H1 (cell line): ENCODE data around the gene PKMYT1. TPM values are rescaled to one million over a fixed set of nuclear protein-coding genes. Genes with fewer than 3 reads are reported as not detected.

Experiments
- CHD2 ChIP-seq: IDR thresholded peaks from 2 replicates; pipeline ENCODE4 v1.6.1; 2012; ENCODE audit warnings: low read length, improper control_type of control experiment
- CREB1 ChIP-seq: IDR thresholded peaks from 2 replicates; pipeline ENCODE4 v1.6.1; 2012; ENCODE audit warnings: inconsistent platforms
- HDAC2 ChIP-seq, 2 experiments: fragments of 300-600 bp in 1 of 2; sonication (generic) in 1 of 2; IDR thresholded peaks; 2 replicates each; pipeline ENCODE4 v1.6.1; 2011 to 2012; ENCODE audit warnings: low read depth in 2 of 2, low read length in 2 of 2, mild to moderate bottlenecking in 2 of 2, moderate library complexity in 2 of 2, borderline replicate concordance in 1 of 2, inconsistent platforms in 1 of 2
- HDAC6 ChIP-seq: IDR thresholded peaks from one replicate; pipeline ENCODE4 v1.7.1; 2012; ENCODE audit warnings: low read depth, mild to moderate bottlenecking, inconsistent platforms, low read length, moderate library complexity
- NANOG ChIP-seq: IDR thresholded peaks from 2 replicates; pipeline ENCODE4 v1.6.1; 2011; ENCODE audit warnings: low read length, low read depth, mild to moderate bottlenecking, inconsistent platforms; ENCODE audit not compliant: insufficient read depth, poor library complexity, severe bottlenecking
- POLR2A ChIP-seq, 2 experiments: IDR thresholded peaks; 1 replicate in 1 of 2; 2 replicates in 1 of 2; pipeline ENCODE4 v1.6.1; 2011; ENCODE audit warnings: low read depth in 2 of 2, low read length in 2 of 2, mild to moderate bottlenecking in 2 of 2; ENCODE audit errors: control extremely low read depth in 1 of 2
- RAD21 ChIP-seq, 2 experiments: IDR thresholded peaks in 1 of 2; conservative IDR thresholded peaks in 1 of 2; 2 replicates each; pipeline ENCODE4 v1.6.1; 2011; ENCODE audit warnings: low read depth in 2 of 2, low read length in 2 of 2, improper control_type of control experiment in 1 of 2, inconsistent platforms in 1 of 2, mild to moderate bottlenecking in 1 of 2, moderate library complexity in 1 of 2
- SP2 ChIP-seq: IDR thresholded peaks from 2 replicates; pipeline ENCODE4 v1.6.1; 2012; ENCODE audit warnings: mild to moderate bottlenecking, low read length, inconsistent platforms
- SP4 ChIP-seq: IDR thresholded peaks from 2 replicates; pipeline ENCODE4 v1.6.1; 2012; ENCODE audit warnings: low read length, inconsistent platforms
- TAF7 ChIP-seq: optimal IDR thresholded peaks from 2 replicates; pipeline ENCODE3; 2011; ENCODE audit warnings: low read depth, mild to moderate bottlenecking, inconsistent platforms, low read length, moderate library complexity, borderline replicate concordance
- TEAD4 ChIP-seq: IDR thresholded peaks from 2 replicates; pipeline ENCODE4 v1.6.1; 2012; ENCODE audit warnings: low read depth, low read length, inconsistent platforms, mixed read lengths
- polyA plus RNA-seq, 7 experiments: library from polyadenylated mRNA; depleted of rRNA in 3 of 7; stranded (reverse) in 5 of 7; unstranded in 2 of 7; fragments of >200 nt in 5 of 7; fragments of 200-250 nt in 2 of 7; gene quantifications; 1 replicate in 5 of 7; 2 replicates in 1 of 7; 4 replicates in 1 of 7; pipeline versions ENCODE4 v1.2.1 to v1.2.3, GENCODE V29; 2011 to 2013; ENCODE audit warnings: missing spikeins in 2 of 7, mixed read lengths in 2 of 7
- total RNA-seq: library from RNA; stranded (reverse); fragmentation: NEBNext Ultra II Directional; extraction: Animal tissue kit (Norgen Biotek cat#: 25700); gene quantifications from 2 replicates; pipeline ENCODE4 v1.2.1, GENCODE V29; 2021
- TF ChIP-seq, protein P1 (sequence below), 3 experiments: IDR thresholded peaks; 1 replicate in 2 of 3; 2 replicates in 1 of 3; pipeline versions ENCODE4 v1.5.1 to v1.6.1; 2011; ENCODE audit warnings: low read length in 3 of 3, mild to moderate bottlenecking in 3 of 3, inconsistent platforms in 2 of 3, low read depth in 1 of 3, moderate library complexity in 1 of 3; ENCODE audit not compliant: insufficient read depth in 1 of 3; ENCODE audit errors: control extremely low read depth in 1 of 3
- TF ChIP-seq, protein P2 (sequence below): IDR thresholded peaks from 2 replicates; pipeline ENCODE4 v1.6.1; 2012; ENCODE audit warnings: inconsistent platforms

The PKMYT1 gene
- total and polyA plus RNA-seq, 2 of the 8 experiments (the other 6 are each of a cell fraction or from before 2014, with no cell fraction given) = 74.7 to 85.2 TPM

DNA sequence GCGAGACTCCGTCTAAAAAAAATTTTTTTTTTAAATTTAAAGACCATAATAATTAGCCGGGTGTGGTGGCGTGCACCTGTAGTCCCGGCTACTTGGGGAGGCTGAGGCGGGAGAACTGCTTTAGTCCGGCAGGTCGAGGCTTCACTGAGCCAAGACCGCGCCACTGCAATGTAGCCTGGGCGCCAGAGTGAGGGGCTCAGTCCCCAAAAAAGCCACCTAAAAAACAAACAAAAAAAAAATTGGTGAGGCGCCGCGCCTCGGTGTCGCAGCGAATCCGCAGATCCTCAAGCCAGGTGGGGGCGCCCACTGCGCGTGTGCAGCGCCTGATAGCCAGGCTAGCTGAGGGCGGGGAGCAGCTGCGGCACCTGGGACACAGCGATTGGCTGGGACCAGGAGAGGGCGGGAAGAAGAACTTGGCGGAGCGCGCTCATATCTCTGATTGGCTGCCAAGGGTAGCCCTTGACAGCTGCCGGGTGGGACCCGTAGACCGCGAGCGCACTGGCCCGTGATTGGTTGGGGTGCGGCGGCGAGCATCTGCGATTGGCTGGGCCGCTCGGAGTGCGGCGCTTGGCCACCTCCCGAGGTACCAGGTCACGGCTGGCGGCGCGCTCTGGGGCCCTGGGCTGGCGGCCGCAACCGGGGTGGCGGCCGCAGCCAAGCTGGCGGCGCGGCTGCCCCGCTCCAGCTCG lies 23.5 kb upstream of the PKMYT1 start (continued):
- TF ChIP-seq, protein P1, sequence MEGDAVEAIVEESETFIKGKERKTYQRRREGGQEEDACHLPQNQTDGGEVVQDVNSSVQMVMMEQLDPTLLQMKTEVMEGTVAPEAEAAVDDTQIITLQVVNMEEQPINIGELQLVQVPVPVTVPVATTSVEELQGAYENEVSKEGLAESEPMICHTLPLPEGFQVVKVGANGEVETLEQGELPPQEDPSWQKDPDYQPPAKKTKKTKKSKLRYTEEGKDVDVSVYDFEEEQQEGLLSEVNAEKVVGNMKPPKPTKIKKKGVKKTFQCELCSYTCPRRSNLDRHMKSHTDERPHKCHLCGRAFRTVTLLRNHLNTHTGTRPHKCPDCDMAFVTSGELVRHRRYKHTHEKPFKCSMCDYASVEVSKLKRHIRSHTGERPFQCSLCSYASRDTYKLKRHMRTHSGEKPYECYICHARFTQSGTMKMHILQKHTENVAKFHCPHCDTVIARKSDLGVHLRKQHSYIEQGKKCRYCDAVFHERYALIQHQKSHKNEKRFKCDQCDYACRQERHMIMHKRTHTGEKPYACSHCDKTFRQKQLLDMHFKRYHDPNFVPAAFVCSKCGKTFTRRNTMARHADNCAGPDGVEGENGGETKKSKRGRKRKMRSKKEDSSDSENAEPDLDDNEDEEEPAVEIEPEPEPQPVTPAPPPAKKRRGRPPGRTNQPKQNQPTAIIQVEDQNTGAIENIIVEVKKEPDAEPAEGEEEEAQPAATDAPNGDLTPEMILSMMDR (IDR thresholded peaks at IDR 0.05; ENCODE audit: control extremely low read depth in 1 of 3, insufficient read depth in 1 of 3, low read depth in 1 of 3, low read length in 3 of 3) = peak; percentile 63 to 93 (median 71)
- no peak for TF ChIP-seq TAF7
- 0 out of 3 replicates have a peak, but pooled peaks of 1 of the 2 experiments have one; percentile 32 for TF ChIP-seq POLR2A (IDR thresholded peaks at IDR 0.05; ENCODE audit: control extremely low read depth in 1 of 2, low read depth in 2 of 2, low read length in 2 of 2)
- no peak for TF ChIP-seq TEAD4
- TF ChIP-seq CREB1 = peak; percentile 70
- TF ChIP-seq SP2 = peak; percentile 62
- peak; percentile 42 for TF ChIP-seq NANOG
- TF ChIP-seq RAD21 (IDR thresholded peaks at IDR 0.05 in 1 of 2, conservative IDR thresholded peaks at IDR 0.05 in 1 of 2; ENCODE audit: low read depth in 2 of 2, low read length in 2 of 2) = peak; percentile 85 to 92
- peak in 1 of 2 experiments; percentile 27; a peak in 1 of 4 replicates for TF ChIP-seq HDAC2 (IDR thresholded peaks at IDR 0.05; ENCODE audit: borderline replicate concordance in 1 of 2, low read depth in 2 of 2, low read length in 2 of 2)
- peak; percentile 87 for TF ChIP-seq CHD2
- TF ChIP-seq SP4 = peak; percentile 62; the same call in 1 of the 2 replicates
- no peak for TF ChIP-seq HDAC6
- TF ChIP-seq, protein P2, sequence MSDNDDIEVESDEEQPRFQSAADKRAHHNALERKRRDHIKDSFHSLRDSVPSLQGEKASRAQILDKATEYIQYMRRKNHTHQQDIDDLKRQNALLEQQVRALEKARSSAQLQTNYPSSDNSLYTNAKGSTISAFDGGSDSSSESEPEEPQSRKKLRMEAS = peak; percentile 83
